IMR-90 (cell line): Measurements from ENCODE around the gene FAM177B. TPM values are rescaled to one million over a fixed set of nuclear protein-coding genes. Genes with fewer than 3 reads are reported as not detected.

Experiments
- ATAC-seq: fragments of 200-7000 bp; cut with Tn5 transposase; 2 replicates; pipeline ENCODE4 v1.9.1; 2020; ENCODE audit warnings: low read depth, mild to moderate bottlenecking, moderate library complexity
- BruUV-seq: library from RNA; stranded (reverse); fragments of 400-500 nt; replicated peaks from 2 replicates; lab custom pipeline; 2021; lab: Mats Ljungman, UMichigan
- CTCF ChIA-PET: fragments of 300-600 bp; formaldehyde crosslinking; extraction: SDS; loops from one replicate; lab custom pipeline; 2021; ENCODE audit warnings: antibody characterized with exemption; lab: Yijun Ruan, JAX
- POLR2A ChIA-PET: fragments of 300-600 bp; sonication (Branson Sonifier 250); formaldehyde crosslinking; loops from one replicate; lab custom pipeline; 2022; ENCODE audit warnings: antibody characterized with exemption; ENCODE audit not compliant: unreplicated experiment; lab: Charles Lee
- DNase-seq: peaks from one replicate; pipeline ENCODE4 v3.0.0; 2013
- H2AFZ ChIP-seq: replicated peaks from 2 replicates; pipeline ENCODE3; 2013; ENCODE audit warnings: low read length, mild to moderate bottlenecking; ENCODE audit not compliant: poor library complexity
- H2AK5ac ChIP-seq: 2 replicates; pipeline ENCODE4 v1.6.1; 2013; ENCODE audit warnings: low read depth, low read length, inconsistent platforms
- H2AK9ac ChIP-seq: replicated peaks from 2 replicates; pipeline ENCODE3; 2013; ENCODE audit warnings: mild to moderate bottlenecking, low read depth, low read length, moderate library complexity; ENCODE audit not compliant: poor library complexity
- H2BK120ac ChIP-seq: 2 replicates; pipeline ENCODE4 v1.6.1; 2013; ENCODE audit warnings: low read depth, low read length, inconsistent platforms
- H2BK15ac ChIP-seq: 3 replicates; pipeline ENCODE4 v1.6.1; 2013; ENCODE audit warnings: low read depth, low read length, inconsistent platforms
- H2BK20ac ChIP-seq: 2 replicates; pipeline ENCODE4 v1.6.1; 2013; ENCODE audit warnings: low read depth, mild to moderate bottlenecking, inconsistent platforms, low read length, moderate library complexity
- H2BK5ac ChIP-seq: 2 replicates; pipeline ENCODE4 v1.6.1; 2013; ENCODE audit warnings: mild to moderate bottlenecking, low read depth, low read length, inconsistent platforms; ENCODE audit not compliant: poor library complexity, severe bottlenecking
- H3K14ac ChIP-seq: replicated peaks from 2 replicates; pipeline ENCODE4 v1.6.1; 2013; ENCODE audit warnings: low read depth, low read length, inconsistent platforms
- H3K18ac ChIP-seq: 2 replicates; pipeline ENCODE4 v1.6.1; 2013; ENCODE audit warnings: low read depth, low read length, control low read depth
- H3K23ac ChIP-seq: 2 replicates; pipeline ENCODE4 v1.6.1; 2013; ENCODE audit warnings: low read depth, low read length, inconsistent platforms
- H3K27ac ChIP-seq: 2 replicates; pipeline ENCODE4 v1.5.1; 2013; ENCODE audit warnings: mild to moderate bottlenecking, control low read depth, low read length; ENCODE audit not compliant: insufficient read depth
- H3K27me3 ChIP-seq: 2 replicates; pipeline ENCODE4 v1.6.1; 2013; ENCODE audit warnings: low read length; ENCODE audit not compliant: control insufficient read depth, insufficient read depth
- H3K36me3 ChIP-seq: 2 replicates; pipeline ENCODE4 v1.6.1; 2013; ENCODE audit warnings: low read length, mixed read lengths; ENCODE audit not compliant: control insufficient read depth, insufficient read depth
- H3K4ac ChIP-seq: 2 replicates; pipeline ENCODE4 v1.6.1; 2013; ENCODE audit warnings: low read depth, low read length, inconsistent platforms
- H3K4me1 ChIP-seq: 2 replicates; pipeline ENCODE4 v1.6.1; 2013; ENCODE audit warnings: low read length, mixed read lengths; ENCODE audit not compliant: control insufficient read depth, insufficient read depth
- H3K4me2 ChIP-seq: 2 replicates; pipeline ENCODE4 v1.6.1; 2013; ENCODE audit warnings: low read depth, mild to moderate bottlenecking, control low read depth, low read length, moderate library complexity
- H3K4me3 ChIP-seq: 2 replicates; pipeline ENCODE4 v1.5.1; 2013; ENCODE audit warnings: low read depth, mild to moderate bottlenecking, control low read depth, low read length, moderate library complexity; ENCODE audit not compliant: insufficient read depth
- H3K56ac ChIP-seq: 2 replicates; pipeline ENCODE4 v1.6.1; 2013; ENCODE audit warnings: low read length, inconsistent platforms; ENCODE audit not compliant: insufficient read depth; ENCODE audit errors: extremely low read depth
- H3K79me1 ChIP-seq, 2 experiments: 2 replicates each; pipeline ENCODE4 v1.6.1; 2013; ENCODE audit warnings: low read length in 2 of 2, inconsistent platforms in 1 of 2, low read depth in 1 of 2
- H3K9ac ChIP-seq: 2 replicates; pipeline ENCODE4 v1.6.1; 2013; ENCODE audit warnings: low read depth, low read length, control low read depth
- H3K9me1 ChIP-seq: 2 replicates; pipeline ENCODE4 v1.6.1; 2013; ENCODE audit warnings: low read length, inconsistent platforms; ENCODE audit not compliant: insufficient read depth
- H3K9me3 ChIP-seq: 2 replicates; pipeline ENCODE4 v1.6.1; 2013; ENCODE audit warnings: low read length; ENCODE audit not compliant: control insufficient read depth, insufficient read depth
- H4K20me1 ChIP-seq: 2 replicates; pipeline ENCODE4 v1.6.1; 2013; ENCODE audit warnings: low read length, inconsistent platforms; ENCODE audit not compliant: insufficient read depth
- H4K5ac ChIP-seq: 2 replicates; pipeline ENCODE4 v1.6.1; 2013; ENCODE audit warnings: mild to moderate bottlenecking, low read depth, low read length, control low read depth
- H4K8ac ChIP-seq, 2 experiments: 2 replicates each; pipeline ENCODE4 v1.6.1; 2013; ENCODE audit warnings: low read depth in 2 of 2, low read length in 2 of 2, control low read depth in 1 of 2, inconsistent platforms in 1 of 2
- H4K91ac ChIP-seq: 2 replicates; pipeline ENCODE4 v1.6.1; 2013; ENCODE audit warnings: low read depth, low read length, inconsistent platforms; ENCODE audit not compliant: insufficient read depth
- BHLHE40 ChIP-seq: fragments of 150-350 bp; IDR thresholded peaks from 2 replicates; pipeline ENCODE4 v1.6.1; 2016; ENCODE audit warnings: mild to moderate bottlenecking, low read depth, low read length
- CEBPB ChIP-seq: IDR thresholded peaks from 2 replicates; pipeline ENCODE4 v1.6.1; 2012; ENCODE audit warnings: low read depth, low read length, improper control_type of control experiment
- CHD1 ChIP-seq: IDR thresholded peaks from 2 replicates; pipeline ENCODE4 v1.6.1; 2012; ENCODE audit warnings: low read depth, low read length, improper control_type of control experiment
- ELK1 ChIP-seq: fragments of 150-350 bp; IDR thresholded peaks from 2 replicates; pipeline ENCODE4 v1.6.1; 2016; ENCODE audit warnings: low read depth, mild to moderate bottlenecking, low read length, moderate library complexity, borderline replicate concordance
- FOS ChIP-seq: fragments of 150-350 bp; IDR thresholded peaks from 2 replicates; pipeline ENCODE4 v1.6.1; 2016; ENCODE audit warnings: low read depth, low read length
- MAFK ChIP-seq: IDR thresholded peaks from 2 replicates; pipeline ENCODE4 v1.6.1; 2012; ENCODE audit warnings: low read depth, low read length, improper control_type of control experiment
- MAZ ChIP-seq: IDR thresholded peaks from 2 replicates; pipeline ENCODE4 v1.6.1; 2012; ENCODE audit warnings: low read depth, mild to moderate bottlenecking, low read length, improper control_type of control experiment, moderate library complexity, borderline replicate concordance
- MXI1 ChIP-seq: IDR thresholded peaks from 2 replicates; pipeline ENCODE4 v1.6.1; 2012; ENCODE audit warnings: low read depth, mild to moderate bottlenecking, low read length, moderate library complexity, borderline replicate concordance
- NFE2L2 ChIP-seq: fragments of 150-350 bp; IDR thresholded peaks from 2 replicates; pipeline ENCODE4 v1.6.1; 2016; ENCODE audit warnings: low read depth, mild to moderate bottlenecking, low read length
- POLR2A ChIP-seq: IDR thresholded peaks from 2 replicates; pipeline ENCODE4 v1.6.1; 2012; ENCODE audit warnings: mild to moderate bottlenecking, low read depth, low read length
- RCOR1 ChIP-seq: IDR thresholded peaks from 2 replicates; pipeline ENCODE4 v1.6.1; 2012; ENCODE audit warnings: mild to moderate bottlenecking, low read length, improper control_type of control experiment; ENCODE audit not compliant: insufficient replicate concordance
- RFX5 ChIP-seq: IDR thresholded peaks from 2 replicates; pipeline ENCODE4 v1.8.0; 2012; ENCODE audit warnings: low read depth, mild to moderate bottlenecking, low read length, moderate library complexity
- SMC3 ChIP-seq: fragments of 150-350 bp; IDR thresholded peaks from 2 replicates; pipeline ENCODE4 v1.6.1; 2016; ENCODE audit warnings: low read depth, mild to moderate bottlenecking, antibody characterized with exemption, low read length, moderate library complexity
- USF2 ChIP-seq: fragments of 150-350 bp; IDR thresholded peaks from 2 replicates; pipeline ENCODE4 v1.6.1; 2017; ENCODE audit warnings: mild to moderate bottlenecking, antibody characterized with exemption, low read length, low read depth
- WGBS, 2 experiments: methylation state at CpG; one replicate each; pipeline versions ENCODE4 v1.1.5 to v1.1.7; 2013; ENCODE audit warnings: missing lambda C conversion rate in 2 of 2; ENCODE audit not compliant: insufficient read length in 1 of 2; ENCODE audit errors: extremely low coverage in 2 of 2; 5-methylcytosine and 5-hydroxymethylcytosine counted together
- dilution Hi-C: fragments of 300-500 bp; cut with HindIII; formaldehyde crosslinking; loops from one replicate; pipeline ENCODE4 v1.14.3; 2018; ENCODE audit warnings: low sequenced_read_pairs; ENCODE audit not compliant: unreplicated experiment
- in situ Hi-C: fragments of 300-500 bp; cut with MboI; formaldehyde crosslinking; loops from 3 replicates; pipeline ENCODE4 v1.14.3; 2019; ENCODE audit warnings: low sequenced_read_pairs, inconsistent platforms, mixed read lengths
- intact Hi-C: fragments of 100-400 bp; cut with micrococcal nuclease; formaldehyde crosslinking; loops from 2 replicates; pipeline ENCODE4 v1.10.0; 2022
- polyA plus RNA-seq, 3 experiments: library from polyadenylated mRNA; depleted of rRNA; stranded (reverse); fragments of >200 nt; gene quantifications; 2 replicates each; pipeline ENCODE4 v1.2.3, GENCODE V29; 2012; ENCODE audit warnings: low replicate concordance in 1 of 3
- total RNA-seq: library from RNA; depleted of rRNA; stranded (reverse); fragments of >200 nt; gene quantifications from 2 replicates; pipeline ENCODE4 v1.2.3, GENCODE V29; 2012

The FAM177B gene
- total and polyA plus RNA-seq, 2 of the 4 experiments (the other 2 are of a cell fraction), result not detected

DNA sequence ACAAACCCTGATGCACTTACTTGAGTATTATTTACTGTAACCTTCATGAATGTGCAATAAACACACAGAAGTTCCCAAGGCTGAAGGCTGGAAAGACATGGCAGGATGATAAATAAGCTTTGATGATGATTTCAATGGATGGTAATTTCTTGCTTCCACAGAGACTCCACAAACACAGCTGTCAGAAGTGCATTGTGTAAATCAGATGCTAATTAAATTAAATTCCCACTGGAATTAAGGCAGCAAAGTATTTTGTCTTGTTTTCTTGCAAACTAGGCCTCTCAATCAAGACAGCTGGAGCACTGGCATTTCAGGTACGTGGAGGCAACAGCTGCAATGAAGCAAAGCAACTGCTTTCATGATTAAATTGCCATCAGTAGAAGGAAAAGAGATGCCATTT is 24.1 kb downstream of the FAM177B start:
- no peak overlapping the region for H2BK20ac ChIP-seq
- CTCF ChIA-PET, result no interaction called here
- DNase-seq, result no peak
- in situ Hi-C loops (no loop called here), intact Hi-C loops (no loop called here), dilution Hi-C loops (no loop called here)
- H3K9me3 ChIP-seq, result no peaks in the 10 kb centered on the region
- H2AK5ac ChIP-seq, result no peak overlapping the region
- no peaks in the 10 kb centered on the region for H3K4me1 ChIP-seq
- H3K56ac ChIP-seq, result no peak overlapping the region
- H3K27ac ChIP-seq, result no peak overlapping the region
- TF ChIP-seq MAZ (no peak), CEBPB (no peak), ELK1 (no peak), POLR2A (no peak), CHD1 (no peak), FOS (no peak), BHLHE40 (no peak), MAFK (no peak), SMC3 (no peak), RFX5 (no peak), MXI1 (no peak), USF2 (no peak), NFE2L2 (no peak), RCOR1 (no peak)
- no peaks in the 10 kb centered on the region for H3K36me3 ChIP-seq
- POLR2A ChIA-PET, result no interaction called here
- no peak overlapping the region for H2BK15ac ChIP-seq
- peaks cover 2% of the 10 kb centered on the region; the same call in 1 of the 2 replicates for H3K27me3 ChIP-seq
- no peak overlapping the region for H3K4me3 ChIP-seq
- H3K14ac ChIP-seq, result no peak overlapping the region
- H3K4me2 ChIP-seq, result no peak overlapping the region
- H3K9ac ChIP-seq, result no peak overlapping the region
- H3K9me1 ChIP-seq, result no peaks in the 10 kb centered on the region
- H3K79me1 ChIP-seq, result no peaks in the 10 kb centered on the region
- no peak for ATAC-seq
- H3K18ac ChIP-seq, result no peak overlapping the region
- no peaks in the 10 kb centered on the region for H4K20me1 ChIP-seq
- no peak overlapping the region for H4K8ac ChIP-seq
- no peak overlapping the region for H2AFZ ChIP-seq
- BruUV-seq, result no TSS peak
- H2BK120ac ChIP-seq, result no peak overlapping the region
- no peak overlapping the region for H2BK5ac ChIP-seq
- H2AK9ac ChIP-seq, result no peak overlapping the region
- no peak overlapping the region for H3K23ac ChIP-seq
- H3K4ac ChIP-seq, result no peak overlapping the region
- no peak overlapping the region for H4K5ac ChIP-seq
- H4K91ac ChIP-seq, result no peak overlapping the region
- WGBS, 2 experiments, result no CpG with 5 or more reads among the region's 1 CpG
